ENCODE measurements around the gene ZGPAT. TPM values are rescaled to one million over a fixed set of nuclear protein-coding genes. Genes with fewer than 3 reads are reported as not detected.

The ZGPAT gene
- total and polyA plus RNA-seq, 2 of the 4 experiments (the other 2 are of a cell fraction): 13.4 to 20.2 TPM

DNA sequence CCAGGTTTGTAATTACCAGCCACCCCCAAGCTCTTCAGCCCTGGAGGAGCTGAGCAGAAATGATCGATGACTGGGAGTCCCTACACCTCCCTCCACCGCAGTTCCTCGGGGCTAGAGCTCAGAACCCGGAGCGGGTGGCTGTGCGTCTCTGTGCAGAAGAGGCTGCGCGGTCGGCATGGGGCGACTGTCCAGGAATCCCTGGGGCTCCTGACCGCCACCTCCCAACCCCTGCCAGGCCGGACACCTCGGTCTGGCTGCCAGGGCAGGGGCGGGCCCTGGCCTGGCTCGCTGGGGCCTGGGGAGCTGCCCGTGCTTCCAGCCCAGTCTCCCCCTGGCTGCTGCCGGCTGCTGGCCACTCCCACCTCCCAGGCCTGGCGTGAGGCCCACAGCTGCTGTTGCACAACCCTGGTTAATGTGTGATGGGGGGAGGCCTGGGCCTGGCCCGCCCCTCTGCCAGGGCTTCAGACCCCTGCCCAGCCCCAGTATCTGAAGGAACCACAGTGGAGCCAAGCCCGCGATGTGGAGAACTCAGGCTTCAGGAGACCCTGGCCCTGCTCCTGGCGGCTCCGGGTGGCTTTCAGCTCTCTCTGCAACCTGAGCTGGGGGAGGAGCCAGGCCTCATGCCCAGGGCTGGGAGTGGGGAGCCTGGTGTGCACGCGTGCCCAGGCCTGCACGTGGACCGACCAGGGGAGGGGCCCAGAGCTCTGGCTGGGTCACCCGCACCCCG is 33.0 kb downstream of the ZGPAT start:
- Histone ChIP-seq H2BK5ac (ENCODE audit: low read depth, low read length, poor library complexity, severe bottlenecking) (peak overlapping the region; percentile 87), H3K56ac (ENCODE audit: extremely low read depth, insufficient read depth, low read length) (peak overlapping the region; percentile 90), H3K36me3 (ENCODE audit: control insufficient read depth, insufficient read depth, low read length) (peaks cover 37% of the 10 kb centered on the region; the same call in 1 of the 2 replicates), H3K23ac (ENCODE audit: low read depth, low read length) (peak overlapping the region; percentile 94), H4K20me1 (ENCODE audit: insufficient read depth, low read length) (peaks cover 20% of the 10 kb centered on the region), H3K4ac (ENCODE audit: low read depth, low read length) (peak overlapping the region; percentile 94), H2BK20ac (ENCODE audit: low read depth, low read length) (no peak overlapping the region), H3K18ac (ENCODE audit: low read depth, low read length) (no peak overlapping the region; the same call in 1 of the 2 replicates), H2AK5ac (ENCODE audit: low read depth, low read length) (peak overlapping the region; percentile 89), H2AFZ (replicated peaks; ENCODE audit: low read length, poor library complexity) (peak overlapping the region; percentile 82), H2AK9ac (replicated peaks; ENCODE audit: low read depth, low read length, poor library complexity) (peak overlapping the region; percentile 99), H4K5ac (ENCODE audit: low read depth, low read length) (peak overlapping the region; percentile 19), H2BK120ac (ENCODE audit: low read depth, low read length) (no peak overlapping the region), H4K91ac (ENCODE audit: insufficient read depth, low read depth, low read length) (peak overlapping the region; percentile 88), H4K8ac (ENCODE audit: low read depth in 2 of 2, low read length in 2 of 2) (peak overlapping the region; percentile 63 to 88), H3K79me1 (ENCODE audit: low read depth in 1 of 2, low read length in 2 of 2) (peaks cover 4 to 9% of the 10 kb centered on the region in 2 experiments; a peak in 2 of 4 replicates), H3K4me2 (ENCODE audit: low read depth, low read length) (peak overlapping the region; percentile 82), H3K27ac (ENCODE audit: insufficient read depth, low read length) (peak overlapping the region; percentile 91), H3K4me3 (ENCODE audit: insufficient read depth, low read depth, low read length) (peak overlapping the region; percentile 54), H2BK15ac (ENCODE audit: low read depth, low read length) (no peak overlapping the region), H3K14ac (replicated peaks; ENCODE audit: low read depth, low read length) (peak overlapping the region; percentile 93), H3K9me1 (ENCODE audit: insufficient read depth, low read length) (no peaks in the 10 kb centered on the region), H3K9ac (ENCODE audit: low read depth, low read length) (peak overlapping the region; percentile 87), H3K9me3 (ENCODE audit: control insufficient read depth, insufficient read depth, low read length) (no peaks in the 10 kb centered on the region), H3K27me3 (ENCODE audit: control insufficient read depth, insufficient read depth, low read length) (no peaks in the 10 kb centered on the region), H3K4me1 (ENCODE audit: control insufficient read depth, insufficient read depth, low read length) (peaks cover 10% of the 10 kb centered on the region)
- in situ Hi-C loops (cut with MboI; ENCODE audit: low sequenced_read_pairs) (no loop called here), dilution Hi-C loops (cut with HindIII; ENCODE audit: low sequenced_read_pairs, unreplicated experiment) (no loop called here), intact Hi-C loops (cut with micrococcal nuclease) (no loop called here)
- DNase-seq (peak; percentile 86), ATAC-seq (ENCODE audit: low read depth) (peak; percentile 65)
- 0% methylated on average over 4 of the region's 29 CpGs; no CpG with 5 or more reads in 1 of the 2 experiments for WGBS, 2 experiments (ENCODE audit: extremely low coverage in 2 of 2, insufficient read length in 1 of 2)
- no TSS peak for BruUV-seq (replicated peaks)
- ChIA-PET CTCF (interaction anchor here (0.5 to 0.7 kb wide), 2 partner anchors 33 to 45 kb away, joined by 3 to 6 read pairs; no protein-coding TSS in a partner anchor), POLR2A (ENCODE audit: unreplicated experiment) (no interaction called here)
- TF ChIP-seq BHLHE40 (IDR thresholded peaks at IDR 0.05; ENCODE audit: low read depth, low read length) (peak; percentile 80), CHD1 (IDR thresholded peaks at IDR 0.05; ENCODE audit: low read depth, low read length) (no peak), CEBPB (IDR thresholded peaks at IDR 0.05; ENCODE audit: low read depth, low read length) (peak; percentile 99), RAD21 (IDR thresholded peaks at IDR 0.05; ENCODE audit: low read length) (no peak), MAZ (IDR thresholded peaks at IDR 0.05; ENCODE audit: borderline replicate concordance, low read depth, low read length) (peak; percentile 37; the same call in 1 of the 2 replicates), MXI1 (IDR thresholded peaks at IDR 0.05; ENCODE audit: borderline replicate concordance, low read depth, low read length) (peak; percentile 95)
- TF ChIP-seq, protein P1, sequence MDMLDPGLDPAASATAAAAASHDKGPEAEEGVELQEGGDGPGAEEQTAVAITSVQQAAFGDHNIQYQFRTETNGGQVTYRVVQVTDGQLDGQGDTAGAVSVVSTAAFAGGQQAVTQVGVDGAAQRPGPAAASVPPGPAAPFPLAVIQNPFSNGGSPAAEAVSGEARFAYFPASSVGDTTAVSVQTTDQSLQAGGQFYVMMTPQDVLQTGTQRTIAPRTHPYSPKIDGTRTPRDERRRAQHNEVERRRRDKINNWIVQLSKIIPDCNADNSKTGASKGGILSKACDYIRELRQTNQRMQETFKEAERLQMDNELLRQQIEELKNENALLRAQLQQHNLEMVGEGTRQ (IDR thresholded peaks at IDR 0.05; ENCODE audit: low read depth, low read length): peak; percentile 24; the same call in 1 of the 2 replicates
- TF ChIP-seq, protein P2, sequence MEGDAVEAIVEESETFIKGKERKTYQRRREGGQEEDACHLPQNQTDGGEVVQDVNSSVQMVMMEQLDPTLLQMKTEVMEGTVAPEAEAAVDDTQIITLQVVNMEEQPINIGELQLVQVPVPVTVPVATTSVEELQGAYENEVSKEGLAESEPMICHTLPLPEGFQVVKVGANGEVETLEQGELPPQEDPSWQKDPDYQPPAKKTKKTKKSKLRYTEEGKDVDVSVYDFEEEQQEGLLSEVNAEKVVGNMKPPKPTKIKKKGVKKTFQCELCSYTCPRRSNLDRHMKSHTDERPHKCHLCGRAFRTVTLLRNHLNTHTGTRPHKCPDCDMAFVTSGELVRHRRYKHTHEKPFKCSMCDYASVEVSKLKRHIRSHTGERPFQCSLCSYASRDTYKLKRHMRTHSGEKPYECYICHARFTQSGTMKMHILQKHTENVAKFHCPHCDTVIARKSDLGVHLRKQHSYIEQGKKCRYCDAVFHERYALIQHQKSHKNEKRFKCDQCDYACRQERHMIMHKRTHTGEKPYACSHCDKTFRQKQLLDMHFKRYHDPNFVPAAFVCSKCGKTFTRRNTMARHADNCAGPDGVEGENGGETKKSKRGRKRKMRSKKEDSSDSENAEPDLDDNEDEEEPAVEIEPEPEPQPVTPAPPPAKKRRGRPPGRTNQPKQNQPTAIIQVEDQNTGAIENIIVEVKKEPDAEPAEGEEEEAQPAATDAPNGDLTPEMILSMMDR (conservative IDR thresholded peaks at IDR 0.05; ENCODE audit: low read depth, low read length): peak; percentile 21

Measured in IMR-90 (cell line).